ENCODE measurements around the gene BMF.

DNA sequence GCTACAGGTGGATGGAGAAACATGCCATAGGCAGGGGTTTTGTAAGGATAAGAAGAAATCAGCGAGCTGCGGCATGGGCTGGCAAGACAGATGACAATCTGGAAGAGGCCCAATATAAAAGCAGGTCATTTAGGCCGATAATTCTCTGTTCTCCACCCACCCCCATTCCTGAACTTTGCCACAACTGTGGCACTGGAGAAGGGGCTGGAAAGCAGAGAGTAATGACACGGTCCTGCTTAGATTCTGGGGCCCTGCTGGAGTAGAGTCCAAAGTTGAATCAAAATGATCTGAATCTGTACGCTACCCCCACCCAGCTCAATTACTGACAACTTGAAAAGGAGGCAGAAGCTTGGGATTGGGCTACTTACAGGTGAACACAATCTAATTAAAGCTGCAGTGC, 33.7 kb upstream of the BMF start:
- TF ChIP-seq CTCF (IDR thresholded peaks at IDR 0.05) (no peak), POLR2A (IDR thresholded peaks at IDR 0.05) (no peak)
